Endodermal cell (in vitro differentiated cells): ENCODE measurements around the gene AK9. TPM values are rescaled to one million over a fixed set of nuclear protein-coding genes. Genes with fewer than 3 reads are reported as not detected.

Experiments used
- DNase-seq: peaks from one replicate; pipeline ENCODE4 v3.0.0-alpha.2; 2017
- H3K27ac ChIP-seq: 2 replicates; pipeline ENCODE4 v1.5.1; 2013; ENCODE audit warnings: mild to moderate bottlenecking, low read depth, low read length, moderate library complexity
- H3K27me3 ChIP-seq: 2 replicates; pipeline ENCODE4 v1.6.1; 2013; ENCODE audit warnings: mild to moderate bottlenecking, low read length, moderate library complexity; ENCODE audit not compliant: insufficient read depth, control insufficient read depth, poor library complexity, severe bottlenecking
- H3K36me3 ChIP-seq: 2 replicates; pipeline ENCODE4 v1.7.0; 2013; ENCODE audit warnings: mild to moderate bottlenecking, low read length, moderate library complexity; ENCODE audit not compliant: control insufficient read depth, insufficient read depth
- H3K4me1 ChIP-seq: one replicate; pipeline ENCODE4 v1.7.0; 2013; ENCODE audit warnings: low read length; ENCODE audit not compliant: control insufficient read depth, insufficient read depth
- H3K4me3 ChIP-seq: 2 replicates; pipeline ENCODE4 v1.5.1; 2013; ENCODE audit warnings: mild to moderate bottlenecking, low read length, moderate library complexity
- H3K9ac ChIP-seq: 2 replicates; pipeline ENCODE4 v1.6.1; 2013; ENCODE audit warnings: mild to moderate bottlenecking, low read length, moderate library complexity; ENCODE audit not compliant: poor library complexity, severe bottlenecking; ENCODE audit errors: extremely low read depth
- H3K9me3 ChIP-seq: 2 replicates; pipeline ENCODE4 v1.6.1; 2013; ENCODE audit warnings: mild to moderate bottlenecking, low read length, moderate library complexity; ENCODE audit not compliant: control insufficient read depth
- H3K27ac Mint-ChIP-seq: 2 replicates; pipeline ENCODE4 v1.8.0; 2020; ENCODE audit warnings: mixed read lengths
- H3K27me3 Mint-ChIP-seq: 2 replicates; pipeline ENCODE4 v1.8.0; 2021; ENCODE audit warnings: mild to moderate bottlenecking, mixed read lengths; ENCODE audit not compliant: insufficient read depth
- H3K36me3 Mint-ChIP-seq: 2 replicates; pipeline ENCODE4 v1.8.0; 2020; ENCODE audit warnings: low read depth, mixed read lengths
- H3K4me1 Mint-ChIP-seq: 2 replicates; pipeline ENCODE4 v1.8.0; 2020; ENCODE audit warnings: mixed read lengths
- H3K4me3 Mint-ChIP-seq: 2 replicates; pipeline ENCODE4 v1.8.0; 2020; ENCODE audit warnings: mild to moderate bottlenecking, moderate library complexity, mixed read lengths
- H3K9me3 Mint-ChIP-seq: 2 replicates; pipeline ENCODE4 v1.8.0; 2020; ENCODE audit warnings: mild to moderate bottlenecking, mixed read lengths
- WGBS, 2 experiments: methylation state at CpG; one replicate each; pipeline versions ENCODE4 v1.1.5 to v1.1.7; 2013; ENCODE audit warnings: missing lambda C conversion rate in 2 of 2, mixed read lengths in 1 of 2; ENCODE audit not compliant: insufficient coverage in 1 of 2, insufficient read length in 1 of 2; 5-methylcytosine and 5-hydroxymethylcytosine counted together
- total RNA-seq, 2 donors: library from RNA; stranded (reverse); fragmentation: NEBNext Ultra II Directional in 1 of 2; extraction: Animal tissue kit (Norgen Biotek cat#: 25700) in 1 of 2; gene quantifications; 2 replicates in 1 of 2; 3 replicates in 1 of 2; pipeline ENCODE4 v1.2.1, GENCODE V29; 2021
- TF ChIP-seq, protein P1 (sequence below): fragments of 200-600 bp; sonication (generic); conservative IDR thresholded peaks from 2 replicates; pipeline ENCODE4 v1.5.0; 2021; ENCODE audit warnings: antibody characterized with exemption, mild to moderate bottlenecking

The AK9 gene
- total RNA-seq, 2 donors from 2014 or later: 1.8 to 2.7 TPM

DNA sequence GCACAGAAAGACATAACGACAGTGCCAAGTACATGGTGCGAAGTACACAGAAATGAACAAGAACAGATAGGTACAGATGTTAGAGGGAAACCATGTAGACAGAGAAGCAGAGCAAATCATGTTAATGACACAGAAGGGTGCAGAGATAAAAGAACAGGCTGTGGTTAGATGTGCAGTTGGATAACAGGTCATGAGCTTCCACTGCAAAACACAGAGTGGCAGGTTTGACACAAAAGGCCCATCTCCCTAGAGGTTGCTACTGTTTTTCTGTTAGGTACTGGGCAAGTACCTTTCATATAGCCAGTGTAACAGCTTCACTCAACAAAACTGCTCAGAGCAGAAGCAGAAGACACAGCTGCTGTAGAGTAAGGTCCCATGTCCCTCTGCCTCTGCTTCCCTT is 84.6 kb downstream of the AK9 start:
- H3K9me3 Mint-ChIP-seq: peaks cover 19% of the 10 kb centered on the region
- peaks cover 4% of the 10 kb centered on the region for H3K9me3 ChIP-seq
- H3K9ac ChIP-seq: no peak overlapping the region
- no peak overlapping the region for H3K4me3 ChIP-seq
- H3K27me3 ChIP-seq: no peaks in the 10 kb centered on the region
- no peak overlapping the region for H3K27ac Mint-ChIP-seq
- no peak for DNase-seq
- H3K27me3 Mint-ChIP-seq: no peaks in the 10 kb centered on the region
- H3K4me1 Mint-ChIP-seq: no peaks in the 10 kb centered on the region
- H3K36me3 Mint-ChIP-seq: no peaks in the 10 kb centered on the region
- no peaks in the 10 kb centered on the region for H3K4me1 ChIP-seq
- no peaks in the 10 kb centered on the region for H3K36me3 ChIP-seq
- WGBS, 2 experiments: 89 to 92% methylated on average over 2 of the region's 2 CpGs
- H3K27ac ChIP-seq: no peak overlapping the region
- H3K4me3 Mint-ChIP-seq: no peak overlapping the region
- TF ChIP-seq, protein P1, sequence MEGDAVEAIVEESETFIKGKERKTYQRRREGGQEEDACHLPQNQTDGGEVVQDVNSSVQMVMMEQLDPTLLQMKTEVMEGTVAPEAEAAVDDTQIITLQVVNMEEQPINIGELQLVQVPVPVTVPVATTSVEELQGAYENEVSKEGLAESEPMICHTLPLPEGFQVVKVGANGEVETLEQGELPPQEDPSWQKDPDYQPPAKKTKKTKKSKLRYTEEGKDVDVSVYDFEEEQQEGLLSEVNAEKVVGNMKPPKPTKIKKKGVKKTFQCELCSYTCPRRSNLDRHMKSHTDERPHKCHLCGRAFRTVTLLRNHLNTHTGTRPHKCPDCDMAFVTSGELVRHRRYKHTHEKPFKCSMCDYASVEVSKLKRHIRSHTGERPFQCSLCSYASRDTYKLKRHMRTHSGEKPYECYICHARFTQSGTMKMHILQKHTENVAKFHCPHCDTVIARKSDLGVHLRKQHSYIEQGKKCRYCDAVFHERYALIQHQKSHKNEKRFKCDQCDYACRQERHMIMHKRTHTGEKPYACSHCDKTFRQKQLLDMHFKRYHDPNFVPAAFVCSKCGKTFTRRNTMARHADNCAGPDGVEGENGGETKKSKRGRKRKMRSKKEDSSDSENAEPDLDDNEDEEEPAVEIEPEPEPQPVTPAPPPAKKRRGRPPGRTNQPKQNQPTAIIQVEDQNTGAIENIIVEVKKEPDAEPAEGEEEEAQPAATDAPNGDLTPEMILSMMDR: no peak

DNA sequence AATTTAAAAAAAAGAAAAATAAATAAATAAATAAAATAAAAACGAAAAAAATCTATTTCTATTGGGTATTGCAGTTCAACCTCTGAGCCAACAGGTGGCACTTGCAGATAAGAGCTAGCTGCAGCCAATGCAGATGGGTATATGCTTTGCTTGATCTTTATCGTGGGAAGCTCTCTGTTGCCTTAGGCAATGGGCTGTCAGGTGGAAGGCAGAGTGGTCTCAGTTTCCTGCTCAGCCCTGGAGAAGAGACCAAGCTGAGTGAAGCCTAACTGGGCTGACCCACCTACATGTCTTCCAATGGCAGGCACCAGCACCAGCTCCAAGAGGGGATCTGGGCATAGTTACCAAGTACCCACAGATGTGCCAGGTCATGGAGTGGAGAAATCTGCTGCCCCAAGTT is 95.0 kb downstream of the AK9 start:
- Mint-ChIP-seq H3K4me1 (no peaks in the 10 kb centered on the region), H3K9me3 (peaks cover 17% of the 10 kb centered on the region), H3K36me3 (no peaks in the 10 kb centered on the region), H3K27ac (no peak overlapping the region), H3K4me3 (no peak overlapping the region), H3K27me3 (no peaks in the 10 kb centered on the region)
- no peaks in the 10 kb centered on the region for H3K27me3 ChIP-seq
- H3K9me3 ChIP-seq: peaks cover 8% of the 10 kb centered on the region
- WGBS, 2 experiments: 39 to 57% methylated on average over 1 to 2 of the region's 2 CpGs
- DNase-seq: peak; percentile 55
- no peaks in the 10 kb centered on the region for H3K4me1 ChIP-seq
- H3K9ac ChIP-seq: no peak overlapping the region
- H3K27ac ChIP-seq: no peak overlapping the region
- TF ChIP-seq, protein P1: peak; percentile 84
- no peaks in the 10 kb centered on the region for H3K36me3 ChIP-seq
- H3K4me3 ChIP-seq: no peak overlapping the region

DNA sequence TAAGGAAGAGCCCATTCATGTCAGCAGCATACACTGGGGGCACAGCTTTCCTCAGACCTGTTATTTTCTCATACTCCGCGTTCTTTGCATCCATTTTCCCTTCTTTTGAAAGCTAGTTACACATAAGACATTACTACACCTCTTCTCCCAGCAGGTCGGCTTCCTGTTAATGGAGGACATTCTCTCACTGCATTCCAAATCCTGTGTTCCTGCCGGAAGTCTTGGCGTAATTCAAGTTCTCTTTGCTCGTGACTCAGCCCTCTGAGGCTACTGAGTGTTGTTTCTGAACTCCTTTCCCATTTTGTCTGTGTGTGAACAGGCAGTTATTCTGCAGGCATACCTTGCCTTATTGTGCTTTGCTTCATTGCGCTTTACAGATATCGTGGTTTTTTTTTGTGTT is 110.5 kb downstream of the AK9 start:
- Mint-ChIP-seq H3K4me3 (no peak overlapping the region), H3K36me3 (no peaks in the 10 kb centered on the region), H3K27ac (peak overlapping the region; percentile 1), H3K27me3 (peaks cover 3% of the 10 kb centered on the region), H3K4me1 (no peaks in the 10 kb centered on the region), H3K9me3 (no peaks in the 10 kb centered on the region)
- Histone ChIP-seq H3K9me3 (no peaks in the 10 kb centered on the region), H3K4me1 (no peaks in the 10 kb centered on the region), H3K27ac (no peak overlapping the region), H3K4me3 (no peak overlapping the region), H3K36me3 (no peaks in the 10 kb centered on the region), H3K9ac (no peak overlapping the region), H3K27me3 (no peaks in the 10 kb centered on the region)
- TF ChIP-seq, protein P1: no peak
- 69 to 78% methylated on average over 6 to 8 of the region's 8 CpGs for WGBS, 2 experiments
- peak; percentile 68 for DNase-seq
